Vagina (tissue), 2 donors: ENCODE results near the gene CPNE1. TPM values are rescaled to one million over a fixed set of nuclear protein-coding genes. Genes with fewer than 3 reads are reported as not detected.

Experiments used
- DNase-seq, 2 donors: peaks; one replicate each; pipeline ENCODE4 v3.0.0-alpha.2; 2017; ENCODE audit errors: extremely low spot score in 2 of 2
- H3K27ac ChIP-seq: fragments of 200-600 bp; sonication (generic); one replicate; pipeline ENCODE4 v1.5.1; 2019
- H3K27me3 ChIP-seq: fragments of 200-600 bp; sonication (generic); one replicate; pipeline ENCODE4 v1.5.1; 2019
- H3K36me3 ChIP-seq, 2 donors: fragments of 200-600 bp; sonication (generic); one replicate each; pipeline ENCODE4 v1.5.1; 2017 to 2019
- H3K4me1 ChIP-seq: fragments of 200-600 bp; sonication (generic); one replicate; pipeline ENCODE4 v1.5.1; 2019
- H3K4me3 ChIP-seq, 2 donors: fragments of 200-600 bp; sonication (generic); 1 replicate in 1 of 2; 2 replicates in 1 of 2; pipeline ENCODE4 v1.5.1; 2016 to 2019
- H3K9me3 ChIP-seq: fragments of 200-600 bp; sonication (generic); one replicate; pipeline ENCODE4 v1.5.1; 2019
- CTCF ChIP-seq, 3 experiments: fragments of 450-650 bp in 2 of 3; fragments of 200-600 bp in 1 of 3; sonication (generic) in 1 of 3; IDR thresholded peaks; one replicate each; pipeline ENCODE4 v1.5.1; 2017 to 2019; ENCODE audit warnings: antibody characterized with exemption in 3 of 3, mild to moderate bottlenecking in 2 of 3, moderate library complexity in 2 of 3
- POLR2A ChIP-seq, 2 donors: fragments of 450-650 bp; IDR thresholded peaks; one replicate each; pipeline ENCODE4 v1.6.1; 2017; ENCODE audit warnings: antibody characterized with exemption in 2 of 2, mild to moderate bottlenecking in 2 of 2, moderate library complexity in 2 of 2
- POLR2AphosphoS5 ChIP-seq, 2 donors: sonication (generic); formaldehyde crosslinking; IDR thresholded peaks; one replicate each; pipeline ENCODE4 v1.9.0; 2017; ENCODE audit warnings: antibody characterized with exemption in 2 of 2, mild to moderate bottlenecking in 2 of 2, low read depth in 1 of 2; ENCODE audit not compliant: insufficient read depth in 1 of 2
- intact Hi-C: fragments of 100-400 bp; cut with DNase I; formaldehyde crosslinking; loops from one replicate; pipeline ENCODE4 v1.15.1; 2023
- small RNA-seq: library from RNA; depleted of rRNA; stranded (forward); fragments of <200 nt; gene quantifications from one replicate; pipeline ENCODE3, GENCODE V24; 2016
- total RNA-seq: library from RNA; depleted of rRNA; stranded (reverse); fragments of >200 nt; gene quantifications from one replicate; pipeline ENCODE4 v1.2.3, GENCODE V29; 2016

Gene CPNE1
- total RNA-seq, 1 donor from 2014 or later = 149 TPM

DNA sequence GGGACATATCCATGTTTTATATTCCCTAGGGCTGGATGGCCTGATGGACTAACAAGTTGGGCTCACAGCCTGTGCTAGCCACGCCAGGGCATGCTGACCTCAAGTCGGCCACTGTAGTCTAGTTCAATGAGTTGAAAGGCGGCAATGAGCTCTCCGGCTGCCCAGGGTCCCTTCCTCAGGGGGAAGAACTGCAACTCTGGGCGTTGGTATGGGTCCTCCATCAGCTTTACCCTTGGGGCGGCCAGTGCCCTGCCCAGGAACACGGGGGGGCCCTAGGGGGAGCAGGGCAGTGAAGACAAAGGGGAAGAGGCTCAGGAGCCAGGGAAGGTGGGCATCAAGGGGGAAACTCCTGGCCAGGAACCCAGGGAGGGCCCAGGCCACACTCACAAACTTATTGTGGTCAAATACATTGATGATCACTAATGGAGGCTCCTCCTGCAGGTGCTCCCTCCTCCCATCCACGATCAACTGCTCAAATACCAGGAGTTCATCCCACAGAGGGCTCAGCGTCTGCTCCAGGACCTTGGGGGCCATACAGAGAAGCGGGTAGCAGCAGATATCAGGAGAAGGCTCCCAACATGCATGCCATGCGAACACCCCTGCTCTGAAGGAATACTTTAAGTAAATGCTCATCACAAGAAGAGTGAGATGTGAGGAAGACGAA, 81.8 kb downstream of the CPNE1 start:
- TF ChIP-seq CTCF (IDR thresholded peaks at IDR 0.05) = no peak
- no peak for DNase-seq
- no peak overlapping the region for H3K27ac ChIP-seq
- no peaks in the 10 kb centered on the region for H3K36me3 ChIP-seq
- H3K27me3 ChIP-seq = no peaks in the 10 kb centered on the region
- no peak overlapping the region for H3K4me3 ChIP-seq
- H3K9me3 ChIP-seq = no peaks in the 10 kb centered on the region
- H3K4me1 ChIP-seq = no peaks in the 10 kb centered on the region
- intact Hi-C loops = no loop called here

DNA sequence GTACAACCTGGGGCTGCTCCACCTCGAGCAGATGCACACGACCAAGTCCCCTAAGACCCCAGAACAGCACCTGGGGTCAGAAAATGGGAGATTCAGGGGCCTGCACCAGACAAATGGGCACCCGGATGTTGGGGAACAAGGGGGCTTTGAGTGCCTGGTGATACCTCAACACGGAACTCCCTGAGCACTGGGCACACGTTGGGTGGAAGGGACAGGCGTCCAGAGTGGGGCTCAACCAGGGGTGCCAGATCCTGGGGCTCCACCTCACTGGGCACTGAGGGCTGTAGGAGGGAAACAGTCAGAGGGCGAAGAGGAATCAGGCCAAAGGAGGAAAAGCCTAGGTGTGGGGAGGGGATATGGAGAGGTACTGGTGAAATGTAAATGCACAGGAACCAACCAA, 82.6 kb downstream of the CPNE1 start:
- Histone ChIP-seq H3K4me3 (no peak overlapping the region), H3K27ac (no peak overlapping the region), H3K36me3 (no peaks in the 10 kb centered on the region), H3K27me3 (no peaks in the 10 kb centered on the region), H3K4me1 (no peaks in the 10 kb centered on the region), H3K9me3 (no peaks in the 10 kb centered on the region)
- intact Hi-C loops = no loop called here
- TF ChIP-seq CTCF (IDR thresholded peaks at IDR 0.05) (no peak), POLR2A (IDR thresholded peaks at IDR 0.05) (no peak), POLR2AphosphoS5 (IDR thresholded peaks at IDR 0.05; ENCODE audit: insufficient read depth in 1 of 2, low read depth in 1 of 2) (no peak)
- no peak for DNase-seq

DNA sequence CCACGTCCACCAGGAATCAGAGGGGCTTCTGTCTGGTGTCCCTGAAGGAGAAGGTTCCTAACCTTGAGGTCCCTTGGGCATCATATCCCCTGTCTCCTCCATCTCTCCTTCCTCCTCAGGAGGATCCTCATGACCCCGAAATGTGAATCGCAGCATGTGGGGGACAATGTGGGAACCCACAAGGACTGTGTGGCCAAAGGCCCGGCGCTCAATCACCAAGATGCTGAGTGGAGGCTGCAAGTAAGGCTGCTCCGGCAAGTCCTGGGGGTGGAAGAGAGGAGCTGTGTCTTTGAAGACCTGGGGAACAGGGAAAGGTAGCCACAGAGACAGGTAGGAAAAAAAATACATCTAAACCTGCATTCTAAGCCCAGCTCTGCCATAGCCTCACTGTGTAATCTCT, 85.5 kb downstream of the CPNE1 start:
- intact Hi-C loops = no loop called here
- no peak for DNase-seq
- H3K4me1 ChIP-seq = no peaks in the 10 kb centered on the region
- H3K9me3 ChIP-seq = no peaks in the 10 kb centered on the region
- TF ChIP-seq POLR2AphosphoS5 (IDR thresholded peaks at IDR 0.05; ENCODE audit: insufficient read depth in 1 of 2, low read depth in 1 of 2) = no peak
- no peak for TF ChIP-seq CTCF (IDR thresholded peaks at IDR 0.05)
- TF ChIP-seq POLR2A (IDR thresholded peaks at IDR 0.05) = no peak
- no peaks in the 10 kb centered on the region for H3K36me3 ChIP-seq
- H3K27ac ChIP-seq = no peak overlapping the region
- H3K27me3 ChIP-seq = no peaks in the 10 kb centered on the region
- H3K4me3 ChIP-seq = no peak overlapping the region

DNA sequence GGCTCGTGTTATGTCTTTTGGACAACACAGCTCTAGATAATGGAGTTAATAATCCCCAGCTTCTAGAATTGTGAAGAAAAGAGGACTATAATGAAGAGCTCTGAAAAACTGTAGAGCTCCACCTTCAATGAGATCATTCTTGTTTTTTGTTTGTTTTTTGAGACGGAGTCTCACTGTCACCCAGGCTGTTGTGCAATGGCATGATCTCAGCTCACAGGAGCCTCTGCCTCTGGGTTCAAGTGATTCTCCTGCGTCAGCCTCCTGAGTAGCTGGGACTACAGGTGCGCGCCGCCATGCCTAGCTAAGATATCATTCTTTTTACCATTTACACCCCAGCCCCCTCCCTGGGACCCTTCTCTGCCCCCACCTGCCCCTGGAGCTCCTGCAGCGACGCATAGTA, 86.2 kb downstream of the CPNE1 start:
- H3K9me3 ChIP-seq = no peaks in the 10 kb centered on the region
- DNase-seq = no peak
- no peaks in the 10 kb centered on the region for H3K4me1 ChIP-seq
- no peak overlapping the region for H3K27ac ChIP-seq
- H3K27me3 ChIP-seq = no peaks in the 10 kb centered on the region
- intact Hi-C loops = no loop called here
- no peak overlapping the region for H3K4me3 ChIP-seq
- TF ChIP-seq CTCF (IDR thresholded peaks at IDR 0.05) = no peak
- TF ChIP-seq POLR2A (IDR thresholded peaks at IDR 0.05) = no peak
- TF ChIP-seq POLR2AphosphoS5 (IDR thresholded peaks at IDR 0.05; ENCODE audit: insufficient read depth in 1 of 2, low read depth in 1 of 2) = no peak
- no peaks in the 10 kb centered on the region for H3K36me3 ChIP-seq

DNA sequence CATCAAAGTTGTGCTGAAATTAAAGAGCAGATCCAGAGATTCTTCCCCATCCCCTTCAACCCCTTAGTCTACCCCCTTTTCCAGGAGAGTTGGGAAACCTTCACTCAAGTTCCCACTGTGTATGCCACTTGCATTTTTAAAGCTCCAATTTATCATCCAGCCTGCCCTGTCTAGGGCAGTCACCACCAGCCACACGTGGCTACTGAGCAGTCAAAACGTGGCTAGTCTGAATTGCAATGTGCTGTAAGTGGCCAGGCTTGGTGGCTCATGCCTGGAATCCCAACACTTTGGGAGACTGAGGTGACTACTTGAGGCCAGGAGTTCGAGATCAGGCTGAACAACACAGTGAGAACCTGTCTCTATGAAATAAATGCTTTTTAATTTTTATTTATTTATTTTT, 87.9 kb downstream of the CPNE1 start:
- no peak for TF ChIP-seq POLR2A (IDR thresholded peaks at IDR 0.05)
- no peak for TF ChIP-seq POLR2AphosphoS5 (IDR thresholded peaks at IDR 0.05; ENCODE audit: insufficient read depth in 1 of 2, low read depth in 1 of 2)
- no peak for TF ChIP-seq CTCF (IDR thresholded peaks at IDR 0.05)
- H3K27me3 ChIP-seq = no peaks in the 10 kb centered on the region
- no peak for DNase-seq
- H3K27ac ChIP-seq = no peak overlapping the region
- H3K4me1 ChIP-seq = no peaks in the 10 kb centered on the region
- H3K9me3 ChIP-seq = no peaks in the 10 kb centered on the region
- H3K4me3 ChIP-seq = no peak overlapping the region
- intact Hi-C loops = no loop called here
- H3K36me3 ChIP-seq = no peaks in the 10 kb centered on the region

Small RNAs within 50 kb of the gene (small RNA-seq; reads per million reads assigned to genes)
- gene RNU6-759P (not detected), gene RPL37P1 (not detected)

Other genes starting within 250 kb of the CPNE1 start
- 1.7 TPM for gene GDF5, start 226.7 kb downstream of the CPNE1 start, total RNA-seq
- gene CEP250, start 209.3 kb downstream of the CPNE1 start, total RNA-seq = 10.1 TPM
- gene C20orf173, start 135.2 kb downstream of the CPNE1 start, total RNA-seq = not detected
- gene ERGIC3, start 122.8 kb downstream of the CPNE1 start, total RNA-seq = 113 TPM
- gene SPAG4, start 49.1 kb downstream of the CPNE1 start, total RNA-seq = 6.9 TPM
- gene RBM12, start within 50 bp of the CPNE1 start, total RNA-seq = 26.8 TPM
- 15.2 TPM for gene NFS1, start 34.5 kb upstream of the CPNE1 start, total RNA-seq
- gene ROMO1, start 34.5 kb upstream of the CPNE1 start, total RNA-seq = 248 TPM
- 370 TPM for gene RBM39, start 77.4 kb upstream of the CPNE1 start, total RNA-seq
- gene PHF20, start 107.1 kb upstream of the CPNE1 start, total RNA-seq = 37.3 TPM